Activated CD4-positive, alpha-beta T cell treated with anti-CD3 and anti-CD28 coated beads, Interleukin-2, amount 50 U/mL, for 24 hours (primary cell): Measurements from ENCODE around the gene ICAM2.

Experiments used
- DNase-seq, 2 donors: peaks; one replicate each; pipeline ENCODE4 v3.0.0-alpha.2; 2020; ENCODE audit warnings: low read depth in 1 of 2, low spot score in 1 of 2

The ICAM2 gene

GRCh38 chr17:64020056-64020766, at the start of gene ICAM2:
Gene ICAM2, minus strand, starts transcription at chr17:64020633. Its CDS starts 13,942 bp downstream, at chr17:64006691.
- DNase-seq, result peak; percentile 61 to 82

- DNase-seq, result no peak
These were observed 49.8 kb upstream of the ICAM2 start for GRCh38 chr17:64070213-64070612.

GRCh38 chr17:64069143-64069542, 48.7 kb upstream of the ICAM2 start:
- DNase-seq, result no peak

GRCh38 chr17:64067657-64068056, 47.2 kb upstream of the ICAM2 start:
- DNase-seq, result no peak

- DNase-seq, result no peak
These were observed 46.3 kb upstream of the ICAM2 start for GRCh38 chr17:64066716-64067115.

- no peak for DNase-seq
These were observed 44.7 kb upstream of the ICAM2 start for GRCh38 chr17:64065161-64065560.

GRCh38 chr17:64064331-64064730, 43.9 kb upstream of the ICAM2 start:
- no peak for DNase-seq

- peak in 1 of 2 donors; percentile 17 for DNase-seq
These were observed 43.4 kb upstream of the ICAM2 start for GRCh38 chr17:64063766-64064224.

GRCh38 chr17:64063088-64063487, 42.7 kb upstream of the ICAM2 start:
- DNase-seq, result no peak

- no peak for DNase-seq
These were observed 40.9 kb upstream of the ICAM2 start for GRCh38 chr17:64061178-64061898.

- no peak for DNase-seq
These were observed 39.9 kb upstream of the ICAM2 start for GRCh38 chr17:64060331-64060730.

GRCh38 chr17:64059756-64060155, 39.3 kb upstream of the ICAM2 start:
- DNase-seq, result no peak

- no peak for DNase-seq
These were observed 38.2 kb upstream of the ICAM2 start for GRCh38 chr17:64058621-64059020.

- no peak for DNase-seq
These were observed 37.3 kb upstream of the ICAM2 start for GRCh38 chr17:64057701-64058263.

- DNase-seq, result no peak
These were observed 36.0 kb upstream of the ICAM2 start for GRCh38 chr17:64056269-64057005.

- no peak for DNase-seq
These were observed 35.0 kb upstream of the ICAM2 start for GRCh38 chr17:64055183-64056142.

- DNase-seq, result no peak
These were observed 33.9 kb upstream of the ICAM2 start for GRCh38 chr17:64054304-64054703.

GRCh38 chr17:64053101-64053500, 32.7 kb upstream of the ICAM2 start:
- DNase-seq, result no peak

- no peak for DNase-seq
These were observed 30.7 kb upstream of the ICAM2 start for GRCh38 chr17:64051153-64051552.

- no peak for DNase-seq
These were observed 28.4 kb upstream of the ICAM2 start for GRCh38 chr17:64048805-64049204.
